Spinal cord (tissue), 10 donors: ENCODE results near the gene MAP1LC3A. TPM values are rescaled to one million over a fixed set of nuclear protein-coding genes. Genes with fewer than 3 reads are reported as not detected.

ENCODE experiments used
- DNase-seq, 6 donors: peaks; one replicate each; pipeline versions ENCODE4 v3.0.0 to v3.0.0-alpha.2; 2013 to 2015; ENCODE audit warnings: low spot score in 6 of 6, low read depth in 4 of 6
- H3K27ac ChIP-seq: one replicate; pipeline ENCODE4 v1.5.1; 2013; ENCODE audit warnings: low read depth, low read length, control low read depth
- H3K27me3 ChIP-seq: one replicate; pipeline ENCODE4 v1.6.1; 2013; ENCODE audit warnings: low read length; ENCODE audit not compliant: control insufficient read depth, insufficient read depth
- H3K36me3 ChIP-seq: one replicate; pipeline ENCODE4 v1.6.1; 2013; ENCODE audit warnings: low read length; ENCODE audit not compliant: control insufficient read depth, insufficient read depth
- H3K4me1 ChIP-seq: one replicate; pipeline ENCODE4 v1.6.1; 2013; ENCODE audit warnings: low read length; ENCODE audit not compliant: control insufficient read depth, insufficient read depth
- H3K4me3 ChIP-seq: one replicate; pipeline ENCODE4 v1.5.1; 2013; ENCODE audit warnings: low read depth, low read length, control low read depth
- H3K9me3 ChIP-seq: one replicate; pipeline ENCODE4 v1.6.1; 2013; ENCODE audit warnings: low read length; ENCODE audit not compliant: control insufficient read depth, insufficient read depth
- WGBS: methylation state at CpG from one replicate; pipeline ENCODE4 v1.1.5; 2013; ENCODE audit warnings: missing lambda C conversion rate; ENCODE audit not compliant: insufficient coverage; 5-methylcytosine and 5-hydroxymethylcytosine counted together
- polyA plus RNA-seq, 2 donors: library from polyadenylated mRNA; unstranded; fragments of 120-200 nt; gene quantifications; one replicate each; pipeline ENCODE4 v1.2.1, GENCODE V29; 2013; ENCODE audit not compliant: insufficient read length in 2 of 2
- total RNA-seq, 2 donors: library from RNA; depleted of rRNA in 1 of 2; stranded (reverse); fragments of 120-200 nt in 1 of 2; fragments of >200 nt in 1 of 2; gene quantifications; one replicate each; pipeline versions ENCODE4 v1.2.3 to v1.2.4, GENCODE V29; 2013 to 2014
- donor health status: healthy.

MAP1LC3A gene
- total and polyA plus RNA-seq, 4 donors: 61.6 to 307 (median 219) TPM

DNA sequence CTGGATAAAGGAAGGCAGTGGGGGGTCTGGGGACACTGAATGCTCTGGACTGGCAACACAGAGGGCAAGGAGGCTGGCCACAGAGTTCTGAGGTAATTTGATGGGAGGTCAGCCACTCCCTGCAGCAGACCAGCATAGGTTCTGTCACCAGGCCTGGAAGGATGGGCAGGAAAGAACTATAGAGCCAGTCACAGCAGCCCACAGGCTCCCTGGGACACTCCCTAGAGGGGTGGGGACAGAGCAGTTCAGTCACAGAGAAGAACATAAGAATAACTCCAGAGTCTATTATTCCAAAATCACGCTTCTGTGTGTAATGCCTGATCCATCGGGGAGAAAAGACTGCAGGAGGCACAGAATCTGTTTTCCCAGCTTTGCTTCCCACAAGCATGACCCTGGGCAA lies 22.7 kb upstream of the MAP1LC3A start:
- 71% methylated on average over 2 of the region's 2 CpGs for WGBS
- no peak for DNase-seq
- Histone ChIP-seq H3K4me3 (no peak overlapping the region), H3K9me3 (no peaks in the 10 kb centered on the region), H3K27me3 (no peaks in the 10 kb centered on the region), H3K36me3 (peaks cover 80% of the 10 kb centered on the region), H3K4me1 (peaks cover 10% of the 10 kb centered on the region), H3K27ac (no peak overlapping the region)

GRCh38 chr20:34536798-34537394 lies 21.6 kb upstream of the MAP1LC3A start:
- Histone ChIP-seq H3K4me3 (no peak overlapping the region), H3K27me3 (no peaks in the 10 kb centered on the region), H3K27ac (no peak overlapping the region), H3K36me3 (peaks cover 85% of the 10 kb centered on the region), H3K9me3 (no peaks in the 10 kb centered on the region), H3K4me1 (peaks cover 7% of the 10 kb centered on the region)
- DNase-seq: peak in 1 of 6 donors; percentile 19
- 66% methylated on average over 4 of the region's 10 CpGs for WGBS

GRCh38 chr20:34537651-34538050 lies 20.9 kb upstream of the MAP1LC3A start:
- H3K9me3 ChIP-seq: no peaks in the 10 kb centered on the region
- H3K27ac ChIP-seq: no peak overlapping the region
- H3K4me3 ChIP-seq: no peak overlapping the region
- no peaks in the 10 kb centered on the region for H3K27me3 ChIP-seq
- peaks cover 83% of the 10 kb centered on the region for H3K36me3 ChIP-seq
- DNase-seq: no peak
- H3K4me1 ChIP-seq: peaks cover 3% of the 10 kb centered on the region
- 87% methylated on average over 8 of the region's 8 CpGs for WGBS

DNA sequence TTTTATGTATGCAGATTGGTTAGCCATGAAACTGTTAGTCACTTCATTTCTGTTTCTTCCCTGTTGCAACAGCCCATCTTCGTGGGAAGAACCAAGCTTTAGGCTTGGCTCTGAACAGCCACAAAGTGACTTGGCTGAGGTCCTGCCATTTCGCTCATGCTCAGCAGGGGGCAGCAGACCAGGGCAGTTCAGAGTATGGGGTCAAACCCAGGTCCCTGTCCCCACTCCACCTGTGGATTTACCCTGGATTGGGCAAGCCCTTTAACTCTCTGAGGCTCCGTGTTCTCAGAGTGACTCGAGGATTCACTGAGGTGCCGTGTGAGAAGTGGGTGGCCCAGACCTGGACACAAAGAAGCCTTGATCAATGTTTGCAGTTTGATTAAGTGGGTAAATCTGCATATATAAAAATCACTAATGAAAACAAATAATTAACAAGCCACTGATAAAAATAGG lies 19.8 kb upstream of the MAP1LC3A start:
- H3K27ac ChIP-seq: no peak overlapping the region
- no peak overlapping the region for H3K4me3 ChIP-seq
- peaks cover 75% of the 10 kb centered on the region for H3K36me3 ChIP-seq
- H3K4me1 ChIP-seq: peaks cover 3% of the 10 kb centered on the region
- DNase-seq: peak in 1 of 6 donors; percentile 25
- H3K9me3 ChIP-seq: no peaks in the 10 kb centered on the region
- WGBS: 36% methylated on average over 2 of the region's 5 CpGs
- no peaks in the 10 kb centered on the region for H3K27me3 ChIP-seq

- H3K4me1 ChIP-seq: peaks cover 9% of the 10 kb centered on the region
- H3K36me3 ChIP-seq: peaks cover 66% of the 10 kb centered on the region
- 100% methylated on average over 3 of the region's 8 CpGs for WGBS
- DNase-seq: no peak
- H3K27ac ChIP-seq: no peak overlapping the region
- H3K27me3 ChIP-seq: no peaks in the 10 kb centered on the region
- H3K4me3 ChIP-seq: no peak overlapping the region
- H3K9me3 ChIP-seq: no peaks in the 10 kb centered on the region
Measured at GRCh38 chr20:34539756-34540155, 18.8 kb upstream of the MAP1LC3A start.

- Histone ChIP-seq H3K4me1 (peaks cover 9% of the 10 kb centered on the region), H3K36me3 (peaks cover 56% of the 10 kb centered on the region), H3K27me3 (no peaks in the 10 kb centered on the region), H3K9me3 (no peaks in the 10 kb centered on the region), H3K27ac (no peak overlapping the region), H3K4me3 (no peak overlapping the region)
- WGBS: 88% methylated on average over 14 of the region's 15 CpGs
- DNase-seq: no peak
Measured at GRCh38 chr20:34540596-34541263, 17.8 kb upstream of the MAP1LC3A start.

- DNase-seq: no peak
- H3K27me3 ChIP-seq: no peaks in the 10 kb centered on the region
- no peak overlapping the region for H3K4me3 ChIP-seq
- peaks cover 50% of the 10 kb centered on the region for H3K36me3 ChIP-seq
- no peaks in the 10 kb centered on the region for H3K9me3 ChIP-seq
- H3K27ac ChIP-seq: no peak overlapping the region
- H3K4me1 ChIP-seq: peaks cover 9% of the 10 kb centered on the region
- 100% methylated on average over 4 of the region's 13 CpGs for WGBS
Measured at GRCh38 chr20:34541264-34541901, 17.1 kb upstream of the MAP1LC3A start.

DNA sequence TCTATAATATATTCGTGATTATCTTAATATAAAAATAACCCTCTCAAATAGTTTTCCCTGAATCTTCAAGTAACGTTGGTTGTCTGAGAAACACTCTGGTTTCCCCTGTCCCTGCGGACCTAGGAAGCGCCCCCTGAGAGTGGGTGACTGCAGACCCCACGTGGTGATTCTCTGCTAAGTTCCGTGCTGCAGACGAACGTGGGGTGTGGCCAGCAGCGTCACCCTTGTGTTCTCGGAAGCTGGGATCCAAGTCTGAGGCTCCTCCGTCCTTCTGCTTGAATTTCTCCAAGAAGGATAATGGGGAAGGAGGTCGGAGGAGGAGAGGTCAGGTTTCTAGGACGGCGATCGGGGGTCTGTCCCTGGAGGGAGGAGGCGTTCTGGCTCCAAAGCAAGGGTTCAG lies 16.6 kb upstream of the MAP1LC3A start:
- peaks cover 44% of the 10 kb centered on the region for H3K36me3 ChIP-seq
- no peak overlapping the region for H3K4me3 ChIP-seq
- WGBS: 84% methylated on average over 10 of the region's 16 CpGs
- no peak overlapping the region for H3K27ac ChIP-seq
- peaks cover 9% of the 10 kb centered on the region for H3K4me1 ChIP-seq
- no peak for DNase-seq
- H3K27me3 ChIP-seq: no peaks in the 10 kb centered on the region
- no peaks in the 10 kb centered on the region for H3K9me3 ChIP-seq

- peaks cover 39% of the 10 kb centered on the region for H3K36me3 ChIP-seq
- H3K4me3 ChIP-seq: no peak overlapping the region
- peaks cover 9% of the 10 kb centered on the region for H3K4me1 ChIP-seq
Measured at GRCh38 chr20:34542439-34542838, 16.1 kb upstream of the MAP1LC3A start.

More at GRCh38 chr20:34542439-34542838, 16.1 kb upstream of the MAP1LC3A start:
- 97% methylated on average over 6 of the region's 6 CpGs for WGBS
- H3K27me3 ChIP-seq: no peaks in the 10 kb centered on the region
- DNase-seq: no peak
- no peak overlapping the region for H3K27ac ChIP-seq
- H3K9me3 ChIP-seq: no peaks in the 10 kb centered on the region
